IMR-90 (cell line): ENCODE data around the gene ANXA3. TPM values are rescaled to one million over a fixed set of nuclear protein-coding genes. Genes with fewer than 3 reads are reported as not detected.
A peak's percentile ranks its signal among the peaks of the same experiment; 100 is the strongest.

Experiments used
- ATAC-seq: fragments of 200-7000 bp; cut with Tn5 transposase; 2 replicates; pipeline ENCODE4 v1.9.1; 2020; ENCODE audit warnings: low read depth, mild to moderate bottlenecking, moderate library complexity
- BruUV-seq: library from RNA; stranded (reverse); fragments of 400-500 nt; replicated peaks from 2 replicates; lab custom pipeline; 2021; lab: Mats Ljungman, UMichigan
- CTCF ChIA-PET: fragments of 300-600 bp; formaldehyde crosslinking; extraction: SDS; loops from one replicate; lab custom pipeline; 2021; ENCODE audit warnings: antibody characterized with exemption; lab: Yijun Ruan, JAX
- POLR2A ChIA-PET: fragments of 300-600 bp; sonication (Branson Sonifier 250); formaldehyde crosslinking; loops from one replicate; lab custom pipeline; 2022; ENCODE audit warnings: antibody characterized with exemption; ENCODE audit not compliant: unreplicated experiment; lab: Charles Lee
- DNase-seq: peaks from one replicate; pipeline ENCODE4 v3.0.0; 2013
- H2AFZ ChIP-seq: replicated peaks from 2 replicates; pipeline ENCODE3; 2013; ENCODE audit warnings: low read length, mild to moderate bottlenecking; ENCODE audit not compliant: poor library complexity
- H2AK5ac ChIP-seq: 2 replicates; pipeline ENCODE4 v1.6.1; 2013; ENCODE audit warnings: low read depth, low read length, inconsistent platforms
- H2AK9ac ChIP-seq: replicated peaks from 2 replicates; pipeline ENCODE3; 2013; ENCODE audit warnings: mild to moderate bottlenecking, low read depth, low read length, moderate library complexity; ENCODE audit not compliant: poor library complexity
- H2BK120ac ChIP-seq: 2 replicates; pipeline ENCODE4 v1.6.1; 2013; ENCODE audit warnings: low read depth, low read length, inconsistent platforms
- H2BK15ac ChIP-seq: 3 replicates; pipeline ENCODE4 v1.6.1; 2013; ENCODE audit warnings: low read depth, low read length, inconsistent platforms
- H2BK20ac ChIP-seq: 2 replicates; pipeline ENCODE4 v1.6.1; 2013; ENCODE audit warnings: low read depth, mild to moderate bottlenecking, inconsistent platforms, low read length, moderate library complexity
- H2BK5ac ChIP-seq: 2 replicates; pipeline ENCODE4 v1.6.1; 2013; ENCODE audit warnings: mild to moderate bottlenecking, low read depth, low read length, inconsistent platforms; ENCODE audit not compliant: poor library complexity, severe bottlenecking
- H3K14ac ChIP-seq: replicated peaks from 2 replicates; pipeline ENCODE4 v1.6.1; 2013; ENCODE audit warnings: low read depth, low read length, inconsistent platforms
- H3K18ac ChIP-seq: 2 replicates; pipeline ENCODE4 v1.6.1; 2013; ENCODE audit warnings: low read depth, low read length, control low read depth
- H3K23ac ChIP-seq: 2 replicates; pipeline ENCODE4 v1.6.1; 2013; ENCODE audit warnings: low read depth, low read length, inconsistent platforms
- H3K27ac ChIP-seq: 2 replicates; pipeline ENCODE4 v1.5.1; 2013; ENCODE audit warnings: mild to moderate bottlenecking, control low read depth, low read length; ENCODE audit not compliant: insufficient read depth
- H3K27me3 ChIP-seq: 2 replicates; pipeline ENCODE4 v1.6.1; 2013; ENCODE audit warnings: low read length; ENCODE audit not compliant: control insufficient read depth, insufficient read depth
- H3K36me3 ChIP-seq: 2 replicates; pipeline ENCODE4 v1.6.1; 2013; ENCODE audit warnings: low read length, mixed read lengths; ENCODE audit not compliant: control insufficient read depth, insufficient read depth
- H3K4ac ChIP-seq: 2 replicates; pipeline ENCODE4 v1.6.1; 2013; ENCODE audit warnings: low read depth, low read length, inconsistent platforms
- H3K4me1 ChIP-seq: 2 replicates; pipeline ENCODE4 v1.6.1; 2013; ENCODE audit warnings: low read length, mixed read lengths; ENCODE audit not compliant: control insufficient read depth, insufficient read depth
- H3K4me2 ChIP-seq: 2 replicates; pipeline ENCODE4 v1.6.1; 2013; ENCODE audit warnings: low read depth, mild to moderate bottlenecking, control low read depth, low read length, moderate library complexity
- H3K4me3 ChIP-seq: 2 replicates; pipeline ENCODE4 v1.5.1; 2013; ENCODE audit warnings: low read depth, mild to moderate bottlenecking, control low read depth, low read length, moderate library complexity; ENCODE audit not compliant: insufficient read depth
- H3K56ac ChIP-seq: 2 replicates; pipeline ENCODE4 v1.6.1; 2013; ENCODE audit warnings: low read length, inconsistent platforms; ENCODE audit not compliant: insufficient read depth; ENCODE audit errors: extremely low read depth
- H3K79me1 ChIP-seq, 2 experiments: 2 replicates each; pipeline ENCODE4 v1.6.1; 2013; ENCODE audit warnings: low read length in 2 of 2, inconsistent platforms in 1 of 2, low read depth in 1 of 2
- H3K9ac ChIP-seq: 2 replicates; pipeline ENCODE4 v1.6.1; 2013; ENCODE audit warnings: low read depth, low read length, control low read depth
- H3K9me1 ChIP-seq: 2 replicates; pipeline ENCODE4 v1.6.1; 2013; ENCODE audit warnings: low read length, inconsistent platforms; ENCODE audit not compliant: insufficient read depth
- H3K9me3 ChIP-seq: 2 replicates; pipeline ENCODE4 v1.6.1; 2013; ENCODE audit warnings: low read length; ENCODE audit not compliant: control insufficient read depth, insufficient read depth
- H4K20me1 ChIP-seq: 2 replicates; pipeline ENCODE4 v1.6.1; 2013; ENCODE audit warnings: low read length, inconsistent platforms; ENCODE audit not compliant: insufficient read depth
- H4K5ac ChIP-seq: 2 replicates; pipeline ENCODE4 v1.6.1; 2013; ENCODE audit warnings: mild to moderate bottlenecking, low read depth, low read length, control low read depth
- H4K8ac ChIP-seq, 2 experiments: 2 replicates each; pipeline ENCODE4 v1.6.1; 2013; ENCODE audit warnings: low read depth in 2 of 2, low read length in 2 of 2, control low read depth in 1 of 2, inconsistent platforms in 1 of 2
- H4K91ac ChIP-seq: 2 replicates; pipeline ENCODE4 v1.6.1; 2013; ENCODE audit warnings: low read depth, low read length, inconsistent platforms; ENCODE audit not compliant: insufficient read depth
- MAFK ChIP-seq: IDR thresholded peaks from 2 replicates; pipeline ENCODE4 v1.6.1; 2012; ENCODE audit warnings: low read depth, low read length, improper control_type of control experiment
- POLR2A ChIP-seq: IDR thresholded peaks from 2 replicates; pipeline ENCODE4 v1.6.1; 2012; ENCODE audit warnings: mild to moderate bottlenecking, low read depth, low read length
- WGBS, 2 experiments: methylation state at CpG; one replicate each; pipeline versions ENCODE4 v1.1.5 to v1.1.7; 2013; ENCODE audit warnings: missing lambda C conversion rate in 2 of 2; ENCODE audit not compliant: insufficient read length in 1 of 2; ENCODE audit errors: extremely low coverage in 2 of 2; 5-methylcytosine and 5-hydroxymethylcytosine counted together
- dilution Hi-C: fragments of 300-500 bp; cut with HindIII; formaldehyde crosslinking; loops from one replicate; pipeline ENCODE4 v1.14.3; 2018; ENCODE audit warnings: low sequenced_read_pairs; ENCODE audit not compliant: unreplicated experiment
- in situ Hi-C: fragments of 300-500 bp; cut with MboI; formaldehyde crosslinking; loops from 3 replicates; pipeline ENCODE4 v1.14.3; 2019; ENCODE audit warnings: low sequenced_read_pairs, inconsistent platforms, mixed read lengths
- intact Hi-C: fragments of 100-400 bp; cut with micrococcal nuclease; formaldehyde crosslinking; loops from 2 replicates; pipeline ENCODE4 v1.10.0; 2022
- polyA plus RNA-seq, 3 experiments: library from polyadenylated mRNA; depleted of rRNA; stranded (reverse); fragments of >200 nt; gene quantifications; 2 replicates each; pipeline ENCODE4 v1.2.3, GENCODE V29; 2012; ENCODE audit warnings: low replicate concordance in 1 of 3
- total RNA-seq: library from RNA; depleted of rRNA; stranded (reverse); fragments of >200 nt; gene quantifications from 2 replicates; pipeline ENCODE4 v1.2.3, GENCODE V29; 2012

Gene ANXA3
- total and polyA plus RNA-seq, 2 of the 4 experiments (the other 2 are of a cell fraction): 4.2 to 5.0 TPM

DNA sequence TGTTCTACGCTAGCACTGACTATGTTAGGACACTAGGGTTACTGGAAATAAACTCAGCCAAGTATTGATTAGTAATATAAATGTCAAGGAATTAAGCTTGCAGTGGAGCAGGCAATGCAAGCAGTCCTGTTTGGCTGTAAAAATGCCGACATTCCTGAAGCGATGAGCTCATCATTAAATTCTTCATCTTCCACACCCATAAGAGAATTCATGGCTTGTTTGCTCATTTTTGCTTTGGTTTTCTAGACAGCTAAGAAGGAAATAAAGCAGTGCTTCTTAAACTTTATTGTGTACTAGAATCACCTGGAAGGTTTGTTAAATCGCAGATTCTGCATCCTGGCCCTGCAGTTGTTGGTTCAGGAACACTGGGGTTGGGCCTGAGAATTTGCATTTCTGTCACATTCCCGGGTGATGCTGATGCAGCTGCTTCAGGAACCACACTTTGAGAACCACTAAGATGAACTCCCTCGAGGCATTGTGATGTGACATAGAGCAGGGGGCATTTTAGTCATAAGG is 17.8 kb downstream of the ANXA3 start:
- ChIA-PET CTCF (interaction anchor here (0.6 to 1.1 kb wide), 5 partner anchors 14 to 640 kb away, joined by 3 to 8 read pairs (median 4); no protein-coding TSS in a partner anchor), POLR2A (no interaction called here)
- peak overlapping the region; percentile 82; the same call in 1 of the 2 replicates for H2AK5ac ChIP-seq
- peaks cover 11% of the 10 kb centered on the region for H3K4me1 ChIP-seq
- peak overlapping the region; percentile 59; the same call in 1 of the 3 replicates for H2BK15ac ChIP-seq
- dilution Hi-C loops: no loop called here
- no peak for TF ChIP-seq POLR2A
- peak; percentile 35; the same call in 1 of the 2 replicates for TF ChIP-seq MAFK
- H3K23ac ChIP-seq: peak overlapping the region; percentile 66
- no peaks in the 10 kb centered on the region for H3K9me3 ChIP-seq
- H2BK120ac ChIP-seq: peak overlapping the region; percentile 94
- H3K18ac ChIP-seq: peak overlapping the region; percentile 56
- peak overlapping the region; percentile 90 for H2BK20ac ChIP-seq
- intact Hi-C loops: loop anchor here (5.0 kb wide), 1 partner anchor 78 kb away; no protein-coding TSS in a partner anchor
- no peaks in the 10 kb centered on the region for H3K27me3 ChIP-seq
- DNase-seq: peak; percentile 82
- H3K14ac ChIP-seq: peak overlapping the region; percentile 87
- H3K27ac ChIP-seq: peak overlapping the region; percentile 74
- H3K9me1 ChIP-seq: peaks cover 8% of the 10 kb centered on the region
- peak overlapping the region; percentile 85; the same call in 1 of the 2 replicates for H3K56ac ChIP-seq
- peak overlapping the region; percentile 77 for H3K4me2 ChIP-seq
- WGBS, 2 experiments: 40% methylated on average over 1 of the region's 6 CpGs; no CpG with 5 or more reads in 1 of the 2 experiments
- H3K9ac ChIP-seq: no peak overlapping the region
- in situ Hi-C loops: no loop called here
- H2BK5ac ChIP-seq: peak overlapping the region; percentile 84
- peak overlapping the region; percentile 90 for H3K4ac ChIP-seq
- peak overlapping the region; percentile 14 to 89; a peak in 2 of 4 replicates for H4K8ac ChIP-seq
- H2AFZ ChIP-seq: peak overlapping the region; percentile 83
- H4K20me1 ChIP-seq: no peaks in the 10 kb centered on the region
- ATAC-seq: peak; percentile 89
- peak overlapping the region; percentile 87 for H4K91ac ChIP-seq
- H3K4me3 ChIP-seq: no peak overlapping the region
- peak overlapping the region; percentile 75 for H2AK9ac ChIP-seq
- BruUV-seq: no TSS peak
- no peaks in the 10 kb centered on the region for H3K79me1 ChIP-seq
- H4K5ac ChIP-seq: peak overlapping the region; percentile 61
- no peaks in the 10 kb centered on the region for H3K36me3 ChIP-seq
